GM19035 (cell line): ENCODE data around the gene MOB3A.
A peak's percentile ranks its signal among the peaks of the same experiment; 100 is the strongest.

Experiments used
- ATAC-seq: cut with Tn5 transposase; IDR thresholded peaks from one replicate; pipeline ENCODE4 v1.9.1; 2021; ENCODE audit not compliant: unreplicated experiment

Gene MOB3A

GRCh38 chr19:2059422-2060201 is 36.5 kb downstream of the MOB3A start:
- ATAC-seq: no peak

GRCh38 chr19:2058570-2059421 is 37.3 kb downstream of the MOB3A start:
- no peak for ATAC-seq

- ATAC-seq: no peak
These were observed 38.3 kb downstream of the MOB3A start for GRCh38 chr19:2057484-2058469.

- no peak for ATAC-seq
These were observed 39.3 kb downstream of the MOB3A start for GRCh38 chr19:2056837-2057192.

- no peak for ATAC-seq
These were observed 39.9 kb downstream of the MOB3A start for GRCh38 chr19:2055931-2056836.

GRCh38 chr19:2054763-2055162 is 41.4 kb downstream of the MOB3A start:
- no peak for ATAC-seq

- ATAC-seq: no peak
These were observed 42.3 kb downstream of the MOB3A start for GRCh38 chr19:2053601-2054389.

GRCh38 chr19:2051773-2052704 is 44.1 kb downstream of the MOB3A start:
- ATAC-seq: no peak

- ATAC-seq: peak; percentile 59
These were observed 44.9 kb downstream of the MOB3A start, which contains the start of gene MKNK2 for GRCh38 chr19:2050991-2051772. Gene MKNK2, minus strand, starts transcription at chr19:2051244. Its CDS starts 393 bp downstream, at chr19:2050851.

- ATAC-seq: peak; percentile 5
These were observed 45.7 kb downstream of the MOB3A start for GRCh38 chr19:2050349-2050990.

- ATAC-seq: no peak
These were observed 46.3 kb downstream of the MOB3A start for GRCh38 chr19:2049741-2050348.

- no peak for ATAC-seq
These were observed 47.0 kb downstream of the MOB3A start for GRCh38 chr19:2048959-2049740.

GRCh38 chr19:2048104-2048958 is 47.8 kb downstream of the MOB3A start:
- ATAC-seq: no peak

GRCh38 chr19:2047449-2048103 is 48.5 kb downstream of the MOB3A start:
- ATAC-seq: no peak
